K562 (cell line): ENCODE data around the gene THUMPD2. TPM values are rescaled to one million over a fixed set of nuclear protein-coding genes. Genes with fewer than 3 reads are reported as not detected.

Source experiments
- ATAC-seq: fragments of 200-7000 bp; cut with Tn5 transposase; 3 replicates; pipeline ENCODE4 v1.9.1; 2020; ENCODE audit warnings: moderate library complexity
- BruUV-seq: library from RNA; stranded (reverse); fragments of 400-500 nt; replicated peaks from 2 replicates; lab custom pipeline; 2021; lab: Mats Ljungman, UMichigan
- CTCF ChIA-PET: fragments of 300-600 bp; formaldehyde crosslinking; extraction: SDS; loops from one replicate; lab custom pipeline; 2021; ENCODE audit warnings: low intra/inter-chr PET ratio; lab: Yijun Ruan, JAX
- POLR2A ChIA-PET: fragments of 300-600, 350-650 bp; sonication (Branson Sonifier 250); formaldehyde crosslinking; extraction: SDS; loops from one replicate; lab custom pipeline; 2021; ENCODE audit warnings: antibody characterized with exemption, inconsistent platforms; lab: Yijun Ruan, JAX
- DNase-seq, 4 experiments: peaks; one replicate each; pipeline versions ENCODE4 v3.0.0 to v3.0.0-alpha.2; 2011 to 2018; ENCODE audit warnings: low spot score in 3 of 4, mixed read lengths in 3 of 4; ENCODE audit errors: extremely low read depth in 1 of 4
- FAIRE-seq: peaks from 2 replicates; lab custom pipeline; 2011; peaks lifted over from hg19 to GRCh38; lab: Jason Lieb, UNC
- H2AFZ ChIP-seq: 2 replicates; pipeline ENCODE4 v1.6.0; 2011; ENCODE audit warnings: low read depth, low read length, control low read depth, inconsistent platforms
- H3K27ac ChIP-seq: fragments of 200-600 bp; 3 replicates; pipeline ENCODE4 v1.8.0; 2011; ENCODE audit warnings: low read depth, mild to moderate bottlenecking, control low read depth, inconsistent platforms, low read length, moderate library complexity, mixed read lengths; ENCODE audit errors: extremely low read depth
- H3K27me3 ChIP-seq, 2 experiments: fragments of 300-600 bp in 1 of 2; 2 replicates in 1 of 2; 3 replicates in 1 of 2; pipeline versions ENCODE4 v1.6.0 to v1.8.0; 2011; ENCODE audit warnings: inconsistent platforms in 2 of 2, low read length in 2 of 2, mild to moderate bottlenecking in 1 of 2, mixed read lengths in 1 of 2, moderate library complexity in 1 of 2; ENCODE audit not compliant: control insufficient read depth in 2 of 2, insufficient read depth in 2 of 2
- H3K36me3 ChIP-seq: fragments of 300-600 bp; 3 replicates; pipeline ENCODE4 v1.8.0; 2011; ENCODE audit warnings: mild to moderate bottlenecking, low read length, inconsistent platforms; ENCODE audit not compliant: control insufficient read depth, insufficient read depth
- H3K4me1 ChIP-seq, 2 experiments: fragments of 200-600 bp in 1 of 2; replicated peaks in 1 of 2; 2 replicates in 1 of 2; 3 replicates in 1 of 2; pipeline versions ENCODE4 v1.5.1 to v1.8.0; 2011; ENCODE audit warnings: inconsistent platforms in 2 of 2, low read length in 2 of 2, mild to moderate bottlenecking in 1 of 2, mixed read lengths in 1 of 2, moderate library complexity in 1 of 2; ENCODE audit not compliant: control insufficient read depth in 2 of 2, insufficient read depth in 2 of 2
- H3K4me2 ChIP-seq: 2 replicates; pipeline ENCODE4 v1.6.1; 2011; ENCODE audit warnings: low read length, control low read depth, inconsistent platforms, mixed read lengths; ENCODE audit not compliant: insufficient read depth
- H3K4me3 ChIP-seq: fragments of 200-600 bp; sonication (generic), shearing (Covaris generic); 2 replicates; pipeline ENCODE4 v1.5.1; 2016; ENCODE audit warnings: control low read depth, inconsistent platforms
- H3K79me2 ChIP-seq: fragments of 200-600 bp; 3 replicates; pipeline ENCODE4 v1.8.0; 2011; ENCODE audit warnings: low read length, inconsistent platforms; ENCODE audit not compliant: control insufficient read depth, insufficient read depth
- H3K9ac ChIP-seq, 2 experiments: 2 replicates each; pipeline versions ENCODE4 v1.6.0 to v1.6.1; 2011; ENCODE audit warnings: low read depth in 2 of 2, low read length in 2 of 2, control low read depth in 1 of 2, inconsistent platforms in 1 of 2, mild to moderate bottlenecking in 1 of 2, mixed read lengths in 1 of 2; ENCODE audit not compliant: insufficient read depth in 1 of 2
- H3K9me1 ChIP-seq: one replicate; pipeline ENCODE4 v1.6.0; 2011; ENCODE audit warnings: inconsistent platforms, mild to moderate bottlenecking, low read length, moderate library complexity; ENCODE audit not compliant: control insufficient read depth, insufficient read depth
- H3K9me3 ChIP-seq: replicated peaks from 2 replicates; pipeline ENCODE4 v1.5.1; 2011; ENCODE audit warnings: low read depth, low read length, inconsistent platforms; ENCODE audit not compliant: control insufficient read depth, insufficient read depth
- H4K20me1 ChIP-seq: replicated peaks from 2 replicates; pipeline ENCODE4 v1.6.1; 2011; ENCODE audit warnings: low read length, inconsistent platforms, mixed read lengths; ENCODE audit not compliant: control insufficient read depth, insufficient read depth
- CCNT2 ChIP-seq: IDR thresholded peaks from 2 replicates; pipeline ENCODE4 v1.6.1; 2011; ENCODE audit warnings: borderline replicate concordance, low read depth, mild to moderate bottlenecking, moderate library complexity, mixed read lengths, low read length; ENCODE audit not compliant: insufficient read length; ENCODE audit errors: extremely low read depth
- FOXA1 ChIP-seq: fragments of 450-650 bp; IDR thresholded peaks from 2 replicates; pipeline ENCODE4 v1.6.1; 2016; ENCODE audit warnings: mild to moderate bottlenecking, borderline replicate concordance
- MAZ ChIP-seq, 2 experiments: fragments of 450-650 bp in 1 of 2; sonication (generic) in 1 of 2; formaldehyde crosslinking; IDR thresholded peaks in 1 of 2; conservative IDR thresholded peaks in 1 of 2; 2 replicates each; pipeline versions ENCODE4 v1.4.0 to v1.5.0; 2020; ENCODE audit warnings: mild to moderate bottlenecking in 1 of 2, missing genetic modification reagents in 1 of 2
- SAFB ChIP-seq: fragments of 200-400 bp; formaldehyde crosslinking; IDR thresholded peaks from 2 replicates; pipeline ENCODE4 v1.6.1; 2017; ENCODE audit warnings: low read depth, low read length, borderline replicate concordance
- SIRT6 ChIP-seq: IDR thresholded peaks from one replicate; pipeline ENCODE4 v1.6.1; 2012; ENCODE audit warnings: low read depth, mild to moderate bottlenecking, control low read depth, inconsistent platforms, low read length, moderate library complexity
- ZNF444 ChIP-seq: fragments of 250-450 bp; sonication (Bioruptor Pico); IDR thresholded peaks from 2 replicates; pipeline ENCODE4 v1.4.0; 2020; ENCODE audit warnings: mild to moderate bottlenecking, moderate library complexity
- WGBS: fragments of 100-300 bp; shearing (Covaris generic); methylation state at CpG from one replicate; pipeline ENCODE4 v1.1.6; 2016; ENCODE audit warnings: low coverage, mixed read lengths; ENCODE audit not compliant: insufficient coverage; ENCODE audit errors: missing lambda C conversion rate; 5-methylcytosine and 5-hydroxymethylcytosine counted together
- in situ Hi-C: fragments of 300-500 bp; cut with MboI; formaldehyde crosslinking; loops from 4 replicates; pipeline ENCODE4 v1.15.0; 2018; ENCODE audit warnings: inconsistent platforms, mixed read lengths
- intact Hi-C: fragments of 100-400 bp; cut with micrococcal nuclease; formaldehyde crosslinking; loops from 2 replicates; pipeline ENCODE4 v1.14.2; 2022
- polyA plus RNA-seq, 8 experiments: library from polyadenylated mRNA; depleted of rRNA in 4 of 8; stranded (reverse) in 5 of 8; unstranded in 3 of 8; fragments of >200 nt; fragmentation: Nextera tagmentation in 2 of 8; fragmentation: Illumina TruSeq in 1 of 8; extraction: Ambion mirVana in 2 of 8; extraction: Trizol in 1 of 8; gene quantifications; 2 replicates each; pipeline versions ENCODE4 v1.2.1 to v1.2.3, GENCODE V29; 2011 to 2014; ENCODE audit warnings: inconsistent platforms in 1 of 8, missing spikeins in 1 of 8
- total RNA-seq, 7 experiments: library from RNA; depleted of rRNA in 6 of 7; stranded (reverse); fragments of >200 nt in 6 of 7; fragmentation: Illumina TruSeq in 2 of 7; extraction: Trizol in 2 of 7; gene quantifications; 2 replicates each; pipeline versions ENCODE4 v1.2.1 to v1.2.3, GENCODE V29; 2011 to 2021; ENCODE audit warnings: low replicate concordance in 1 of 7
- TF ChIP-seq, protein P1 (sequence below): sonication (generic); formaldehyde crosslinking; IDR thresholded peaks from 2 replicates; pipeline ENCODE4 v1.8.0; 2022; ENCODE audit warnings: mild to moderate bottlenecking, missing genetic modification reagents
- TF ChIP-seq, protein P2 (sequence below): fragments of 450-650 bp; IDR thresholded peaks from 2 replicates; pipeline ENCODE4 v1.6.1; 2016; ENCODE audit warnings: borderline replicate concordance

Gene THUMPD2
- total and polyA plus RNA-seq, 9 of the 15 experiments (the other 6 are each of a cell fraction or from before 2014, with no cell fraction given): 9.6 to 40.4 (median 24.0) TPM

- no peak for ATAC-seq
- Histone ChIP-seq H3K9me1 (no peaks in the 10 kb centered on the region), H3K4me1 (no peaks in the 10 kb centered on the region), H3K27ac (no peak overlapping the region), H4K20me1 (peaks cover 4% of the 10 kb centered on the region; the same call in 1 of the 2 replicates), H3K79me2 (peaks cover 16% of the 10 kb centered on the region; the same call in 2 of the 3 replicates), H3K9ac (no peak overlapping the region), H2AFZ (no peak overlapping the region), H3K4me3 (no peak overlapping the region), H3K4me2 (no peak overlapping the region), H3K36me3 (peaks cover 95% of the 10 kb centered on the region), H3K9me3 (no peaks in the 10 kb centered on the region), H3K27me3 (no peaks in the 10 kb centered on the region)
- no peak for DNase-seq
- WGBS: 79% methylated on average over 5 of the region's 5 CpGs
- intact Hi-C loops: no loop called here
- ChIA-PET CTCF (no interaction called here), POLR2A (interaction anchor here (1.4 kb wide), 1 partner anchor 988 kb away, joined by 3 read pairs; the partner anchor contains the start of gene SRSF7)
- no peak for FAIRE-seq
- TF ChIP-seq SAFB (no peak), SIRT6 (no peak), CCNT2 (no peak), MAZ (CRISPR knock-in tag; conservative IDR thresholded peaks at IDR 0.05 in 1 of 2, IDR thresholded peaks at IDR 0.05 in 1 of 2) (no peak), FOXA1 (no peak), ZNF444 (CRISPR knock-in tag) (no peak)
- TF ChIP-seq, protein P1, sequence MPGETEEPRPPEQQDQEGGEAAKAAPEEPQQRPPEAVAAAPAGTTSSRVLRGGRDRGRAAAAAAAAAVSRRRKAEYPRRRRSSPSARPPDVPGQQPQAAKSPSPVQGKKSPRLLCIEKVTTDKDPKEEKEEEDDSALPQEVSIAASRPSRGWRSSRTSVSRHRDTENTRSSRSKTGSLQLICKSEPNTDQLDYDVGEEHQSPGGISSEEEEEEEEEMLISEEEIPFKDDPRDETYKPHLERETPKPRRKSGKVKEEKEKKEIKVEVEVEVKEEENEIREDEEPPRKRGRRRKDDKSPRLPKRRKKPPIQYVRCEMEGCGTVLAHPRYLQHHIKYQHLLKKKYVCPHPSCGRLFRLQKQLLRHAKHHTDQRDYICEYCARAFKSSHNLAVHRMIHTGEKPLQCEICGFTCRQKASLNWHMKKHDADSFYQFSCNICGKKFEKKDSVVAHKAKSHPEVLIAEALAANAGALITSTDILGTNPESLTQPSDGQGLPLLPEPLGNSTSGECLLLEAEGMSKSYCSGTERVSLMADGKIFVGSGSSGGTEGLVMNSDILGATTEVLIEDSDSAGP (CRISPR knock-in tag): no peak
- TF ChIP-seq, protein P2, sequence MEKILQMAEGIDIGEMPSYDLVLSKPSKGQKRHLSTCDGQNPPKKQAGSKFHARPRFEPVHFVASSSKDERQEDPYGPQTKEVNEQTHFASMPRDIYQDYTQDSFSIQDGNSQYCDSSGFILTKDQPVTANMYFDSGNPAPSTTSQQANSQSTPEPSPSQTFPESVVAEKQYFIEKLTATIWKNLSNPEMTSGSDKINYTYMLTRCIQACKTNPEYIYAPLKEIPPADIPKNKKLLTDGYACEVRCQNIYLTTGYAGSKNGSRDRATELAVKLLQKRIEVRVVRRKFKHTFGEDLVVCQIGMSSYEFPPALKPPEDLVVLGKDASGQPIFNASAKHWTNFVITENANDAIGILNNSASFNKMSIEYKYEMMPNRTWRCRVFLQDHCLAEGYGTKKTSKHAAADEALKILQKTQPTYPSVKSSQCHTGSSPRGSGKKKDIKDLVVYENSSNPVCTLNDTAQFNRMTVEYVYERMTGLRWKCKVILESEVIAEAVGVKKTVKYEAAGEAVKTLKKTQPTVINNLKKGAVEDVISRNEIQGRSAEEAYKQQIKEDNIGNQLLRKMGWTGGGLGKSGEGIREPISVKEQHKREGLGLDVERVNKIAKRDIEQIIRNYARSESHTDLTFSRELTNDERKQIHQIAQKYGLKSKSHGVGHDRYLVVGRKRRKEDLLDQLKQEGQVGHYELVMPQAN: no peak
- BruUV-seq: no TSS peak
- in situ Hi-C loops: no loop called here
Observed at GRCh38 chr2:39739386-39739785, 39.7 kb downstream of the THUMPD2 start.
